ENCODE measurements around the gene CCDC47.

DNA sequence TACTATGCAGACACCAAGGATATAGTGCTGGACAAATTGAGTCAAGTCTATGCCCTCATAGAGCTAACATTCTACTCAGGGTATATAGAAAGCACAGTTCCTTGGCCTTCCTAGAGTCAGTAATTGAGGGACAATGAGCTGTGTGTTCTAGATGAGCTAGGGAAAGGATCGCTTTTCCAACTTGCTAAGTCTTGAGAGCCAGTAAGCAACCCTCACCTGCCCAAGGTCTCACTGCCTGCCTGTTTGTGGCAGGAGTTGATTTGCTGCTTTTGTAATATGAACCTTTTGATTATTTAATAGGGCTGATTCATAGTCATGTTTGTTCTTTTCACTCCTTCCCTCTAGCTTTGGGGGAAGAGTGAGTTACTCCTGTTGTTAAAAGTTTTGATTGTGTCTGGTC is 7.1 kb upstream of the CCDC47 start:
- TF ChIP-seq, protein P1, sequence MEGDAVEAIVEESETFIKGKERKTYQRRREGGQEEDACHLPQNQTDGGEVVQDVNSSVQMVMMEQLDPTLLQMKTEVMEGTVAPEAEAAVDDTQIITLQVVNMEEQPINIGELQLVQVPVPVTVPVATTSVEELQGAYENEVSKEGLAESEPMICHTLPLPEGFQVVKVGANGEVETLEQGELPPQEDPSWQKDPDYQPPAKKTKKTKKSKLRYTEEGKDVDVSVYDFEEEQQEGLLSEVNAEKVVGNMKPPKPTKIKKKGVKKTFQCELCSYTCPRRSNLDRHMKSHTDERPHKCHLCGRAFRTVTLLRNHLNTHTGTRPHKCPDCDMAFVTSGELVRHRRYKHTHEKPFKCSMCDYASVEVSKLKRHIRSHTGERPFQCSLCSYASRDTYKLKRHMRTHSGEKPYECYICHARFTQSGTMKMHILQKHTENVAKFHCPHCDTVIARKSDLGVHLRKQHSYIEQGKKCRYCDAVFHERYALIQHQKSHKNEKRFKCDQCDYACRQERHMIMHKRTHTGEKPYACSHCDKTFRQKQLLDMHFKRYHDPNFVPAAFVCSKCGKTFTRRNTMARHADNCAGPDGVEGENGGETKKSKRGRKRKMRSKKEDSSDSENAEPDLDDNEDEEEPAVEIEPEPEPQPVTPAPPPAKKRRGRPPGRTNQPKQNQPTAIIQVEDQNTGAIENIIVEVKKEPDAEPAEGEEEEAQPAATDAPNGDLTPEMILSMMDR (optimal IDR thresholded peaks at IDR 0.05 in 1 of 3, IDR thresholded peaks at IDR 0.05 in 1 of 3, conservative IDR thresholded peaks at IDR 0.05 in 1 of 3; ENCODE audit: extremely low read depth in 1 of 3, insufficient read depth in 2 of 3, low read length in 3 of 3), result no peak
- no peak for TF ChIP-seq EZH2 (IDR thresholded peaks at IDR 0.05; ENCODE audit: low read length)
